ENCODE results near the gene SERPINE3.

SERPINE3 gene

GRCh38 chr13:51370811-51371210 lies 31.3 kb downstream of the SERPINE3 start:
- no CpG with 5 or more reads among the region's 2 CpGs for WGBS (ENCODE audit: extremely low coverage, insufficient coverage, low lambda C conversion rate)
- no peaks in the 10 kb centered on the region for H3K36me3 ChIP-seq (ENCODE audit: control insufficient read depth, insufficient read depth, low read length)

GRCh38 chr13:51371768-51372399 lies 32.4 kb downstream of the SERPINE3 start:
- Histone ChIP-seq H4K5ac (ENCODE audit: low read length) (no peak overlapping the region), H3K79me2 (ENCODE audit: control insufficient read depth, insufficient read depth, low read length) (peaks cover 2% of the 10 kb centered on the region), H3K4me1 (ENCODE audit: control insufficient read depth, low read depth, low read length) (peaks cover 7% of the 10 kb centered on the region), H3K36me3 (ENCODE audit: control insufficient read depth, insufficient read depth, low read length) (no peaks in the 10 kb centered on the region), H2BK120ac (ENCODE audit: low read depth, low read length) (no peak overlapping the region), H4K8ac (ENCODE audit: low read depth, low read length) (no peak overlapping the region), H2BK5ac (ENCODE audit: low read length) (no peak overlapping the region), H3K4me2 (ENCODE audit: low read length) (no peak overlapping the region), H3K27ac (ENCODE audit: low read depth, low read length) (no peak overlapping the region), H3K56ac (ENCODE audit: low read length) (peak overlapping the region; percentile 22), H3K4ac (ENCODE audit: low read depth, low read length) (no peak overlapping the region), H3K27me3 (ENCODE audit: insufficient read depth, low read length, poor library complexity) (no peaks in the 10 kb centered on the region), H3K9ac (ENCODE audit: low read length) (no peak overlapping the region), H3K79me1 (ENCODE audit: low read length) (peaks cover 5% of the 10 kb centered on the region), H2BK15ac (replicated peaks; ENCODE audit: low read depth) (no peak overlapping the region), H3K23ac (ENCODE audit: low read length) (no peak overlapping the region), H3K4me3 (ENCODE audit: low read length) (no peak overlapping the region), H2AK5ac (ENCODE audit: low read length) (no peak overlapping the region), H3K18ac (ENCODE audit: low read length) (no peak overlapping the region)
- WGBS (ENCODE audit: extremely low coverage, insufficient coverage, low lambda C conversion rate): no CpG with 5 or more reads among the region's 6 CpGs
- DNase-seq: no peak

More at GRCh38 chr13:51370811-51371210, 31.3 kb downstream of the SERPINE3 start:
- no peak overlapping the region for H2AK5ac ChIP-seq (ENCODE audit: low read length)
- no peak overlapping the region for H3K9ac ChIP-seq (ENCODE audit: low read length)
- no peaks in the 10 kb centered on the region for H3K27me3 ChIP-seq (ENCODE audit: insufficient read depth, low read length, poor library complexity)
- H3K56ac ChIP-seq (ENCODE audit: low read length): no peak overlapping the region
- no peak overlapping the region for H4K5ac ChIP-seq (ENCODE audit: low read length)
- DNase-seq: no peak
- peaks cover 5% of the 10 kb centered on the region for H3K79me1 ChIP-seq (ENCODE audit: low read length)
- no peak overlapping the region for H3K27ac ChIP-seq (ENCODE audit: low read depth, low read length)
- no peak overlapping the region for H3K18ac ChIP-seq (ENCODE audit: low read length)
- no peak overlapping the region for H3K23ac ChIP-seq (ENCODE audit: low read length)
- no peak overlapping the region for H3K4ac ChIP-seq (ENCODE audit: low read depth, low read length)
- H2BK15ac ChIP-seq (replicated peaks; ENCODE audit: low read depth): no peak overlapping the region
- no peak overlapping the region for H3K4me3 ChIP-seq (ENCODE audit: low read length)
- H4K8ac ChIP-seq (ENCODE audit: low read depth, low read length): no peak overlapping the region
- H3K79me2 ChIP-seq (ENCODE audit: control insufficient read depth, insufficient read depth, low read length): peaks cover 2% of the 10 kb centered on the region
- H2BK5ac ChIP-seq (ENCODE audit: low read length): no peak overlapping the region
- peaks cover 7% of the 10 kb centered on the region for H3K4me1 ChIP-seq (ENCODE audit: control insufficient read depth, low read depth, low read length)
- no peak overlapping the region for H2BK120ac ChIP-seq (ENCODE audit: low read depth, low read length)
- no peak overlapping the region for H3K4me2 ChIP-seq (ENCODE audit: low read length)

DNA sequence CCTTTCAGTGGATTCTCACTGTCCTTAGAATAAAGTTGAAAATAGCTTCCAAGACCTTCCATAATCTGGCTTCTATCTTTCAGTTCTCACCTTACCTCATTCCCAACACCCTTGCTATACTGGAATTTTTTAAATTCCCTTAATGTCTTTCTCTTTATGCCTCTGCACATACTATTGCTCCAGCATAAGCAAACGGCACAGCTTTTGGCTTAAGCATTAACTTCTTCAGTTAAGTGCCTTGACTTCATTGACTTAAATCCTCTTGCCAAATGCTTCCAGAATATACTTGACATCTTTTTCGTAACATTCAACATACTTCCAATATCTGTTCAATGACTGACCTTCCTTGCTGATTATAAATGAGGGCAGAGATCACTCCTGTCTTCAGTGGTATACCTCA lies 34.0 kb downstream of the SERPINE3 start:
- H2BK5ac ChIP-seq (ENCODE audit: low read length): no peak overlapping the region
- H2BK15ac ChIP-seq (replicated peaks; ENCODE audit: low read depth): no peak overlapping the region
- no peak overlapping the region for H2BK120ac ChIP-seq (ENCODE audit: low read depth, low read length)
- H3K79me1 ChIP-seq (ENCODE audit: low read length): peaks cover 5% of the 10 kb centered on the region
- no peak overlapping the region for H3K4ac ChIP-seq (ENCODE audit: low read depth, low read length)
- no peak overlapping the region for H4K5ac ChIP-seq (ENCODE audit: low read length)
- WGBS (ENCODE audit: extremely low coverage, insufficient coverage, low lambda C conversion rate): 100% methylated on average over 1 of the region's 2 CpGs
- H3K18ac ChIP-seq (ENCODE audit: low read length): no peak overlapping the region
- no peak overlapping the region for H3K27ac ChIP-seq (ENCODE audit: low read depth, low read length)
- peaks cover 2% of the 10 kb centered on the region for H3K79me2 ChIP-seq (ENCODE audit: control insufficient read depth, insufficient read depth, low read length)
- no peak for DNase-seq
- H3K23ac ChIP-seq (ENCODE audit: low read length): no peak overlapping the region
- H3K56ac ChIP-seq (ENCODE audit: low read length): no peak overlapping the region
- no peak overlapping the region for H4K8ac ChIP-seq (ENCODE audit: low read depth, low read length)
- H2AK5ac ChIP-seq (ENCODE audit: low read length): no peak overlapping the region
- H3K9ac ChIP-seq (ENCODE audit: low read length): no peak overlapping the region
- no peak overlapping the region for H3K4me3 ChIP-seq (ENCODE audit: low read length)
- H3K27me3 ChIP-seq (ENCODE audit: insufficient read depth, low read length, poor library complexity): no peaks in the 10 kb centered on the region
- H3K4me2 ChIP-seq (ENCODE audit: low read length): no peak overlapping the region
- H3K36me3 ChIP-seq (ENCODE audit: control insufficient read depth, insufficient read depth, low read length): no peaks in the 10 kb centered on the region
- peaks cover 7% of the 10 kb centered on the region for H3K4me1 ChIP-seq (ENCODE audit: control insufficient read depth, low read depth, low read length)

DNA sequence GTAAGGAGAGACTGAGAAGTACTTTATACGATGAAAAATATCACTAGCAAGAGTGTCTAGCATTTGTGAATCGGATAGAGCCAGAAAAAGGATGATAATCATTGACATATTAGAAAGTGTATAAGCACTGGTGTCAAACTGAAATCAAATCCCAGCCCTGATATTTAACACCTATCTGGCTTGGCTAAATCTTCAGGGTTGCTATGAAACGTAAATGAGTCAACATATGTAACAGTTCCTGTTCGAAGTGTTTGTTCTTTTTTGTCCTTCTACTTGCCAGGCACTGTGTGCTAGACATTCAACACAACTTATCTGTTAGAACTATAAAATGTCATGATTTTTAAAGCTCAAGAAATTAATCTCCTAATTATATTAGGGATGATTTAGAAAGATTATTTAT lies 40.8 kb downstream of the SERPINE3 start:
- H3K4me1 ChIP-seq (ENCODE audit: control insufficient read depth, low read depth, low read length): no peaks in the 10 kb centered on the region
- no peak overlapping the region for H3K4me3 ChIP-seq (ENCODE audit: low read length)
- H3K27me3 ChIP-seq (ENCODE audit: insufficient read depth, low read length, poor library complexity): no peaks in the 10 kb centered on the region
- H4K8ac ChIP-seq (ENCODE audit: low read depth, low read length): no peak overlapping the region
- WGBS (ENCODE audit: extremely low coverage, insufficient coverage, low lambda C conversion rate): 100% methylated on average over 1 of the region's 4 CpGs
- H4K5ac ChIP-seq (ENCODE audit: low read length): no peak overlapping the region
- no peak overlapping the region for H2AK5ac ChIP-seq (ENCODE audit: low read length)
- H2BK5ac ChIP-seq (ENCODE audit: low read length): no peak overlapping the region
- H2BK15ac ChIP-seq (replicated peaks; ENCODE audit: low read depth): no peak overlapping the region
- no peaks in the 10 kb centered on the region for H3K79me1 ChIP-seq (ENCODE audit: low read length)
- no peak overlapping the region for H3K4ac ChIP-seq (ENCODE audit: low read depth, low read length)
- H3K79me2 ChIP-seq (ENCODE audit: control insufficient read depth, insufficient read depth, low read length): no peaks in the 10 kb centered on the region
- DNase-seq: no peak
- no peak overlapping the region for H3K9ac ChIP-seq (ENCODE audit: low read length)
- H2BK120ac ChIP-seq (ENCODE audit: low read depth, low read length): no peak overlapping the region
- no peak overlapping the region for H3K56ac ChIP-seq (ENCODE audit: low read length)
- no peak overlapping the region for H3K4me2 ChIP-seq (ENCODE audit: low read length)
- no peak overlapping the region for H3K23ac ChIP-seq (ENCODE audit: low read length)
- H3K36me3 ChIP-seq (ENCODE audit: control insufficient read depth, insufficient read depth, low read length): no peaks in the 10 kb centered on the region
- no peak overlapping the region for H3K18ac ChIP-seq (ENCODE audit: low read length)
- H3K27ac ChIP-seq (ENCODE audit: low read depth, low read length): no peak overlapping the region

GRCh38 chr13:51385114-51385513 lies 45.6 kb downstream of the SERPINE3 start:
- no peaks in the 10 kb centered on the region for H3K27me3 ChIP-seq (ENCODE audit: insufficient read depth, low read length, poor library complexity)
- H3K36me3 ChIP-seq (ENCODE audit: control insufficient read depth, insufficient read depth, low read length): no peaks in the 10 kb centered on the region
- no peak overlapping the region for H3K18ac ChIP-seq (ENCODE audit: low read length)
- H3K4me2 ChIP-seq (ENCODE audit: low read length): no peak overlapping the region
- no peak overlapping the region for H3K56ac ChIP-seq (ENCODE audit: low read length)
- no peak for DNase-seq
- no peak overlapping the region for H2BK120ac ChIP-seq (ENCODE audit: low read depth, low read length)
- no peak overlapping the region for H2BK5ac ChIP-seq (ENCODE audit: low read length)
- H3K23ac ChIP-seq (ENCODE audit: low read length): no peak overlapping the region
- no peak overlapping the region for H3K27ac ChIP-seq (ENCODE audit: low read depth, low read length)
- WGBS (ENCODE audit: extremely low coverage, insufficient coverage, low lambda C conversion rate): no CpG with 5 or more reads among the region's 2 CpGs
- no peak overlapping the region for H2BK15ac ChIP-seq (replicated peaks; ENCODE audit: low read depth)
- no peaks in the 10 kb centered on the region for H3K4me1 ChIP-seq (ENCODE audit: control insufficient read depth, low read depth, low read length)
- no peaks in the 10 kb centered on the region for H3K79me1 ChIP-seq (ENCODE audit: low read length)
- H2AK5ac ChIP-seq (ENCODE audit: low read length): no peak overlapping the region
- H3K79me2 ChIP-seq (ENCODE audit: control insufficient read depth, insufficient read depth, low read length): no peaks in the 10 kb centered on the region
- no peak overlapping the region for H4K5ac ChIP-seq (ENCODE audit: low read length)
- H3K4me3 ChIP-seq (ENCODE audit: low read length): no peak overlapping the region
- no peak overlapping the region for H3K9ac ChIP-seq (ENCODE audit: low read length)
- H3K4ac ChIP-seq (ENCODE audit: low read depth, low read length): no peak overlapping the region
- no peak overlapping the region for H4K8ac ChIP-seq (ENCODE audit: low read depth, low read length)

DNA sequence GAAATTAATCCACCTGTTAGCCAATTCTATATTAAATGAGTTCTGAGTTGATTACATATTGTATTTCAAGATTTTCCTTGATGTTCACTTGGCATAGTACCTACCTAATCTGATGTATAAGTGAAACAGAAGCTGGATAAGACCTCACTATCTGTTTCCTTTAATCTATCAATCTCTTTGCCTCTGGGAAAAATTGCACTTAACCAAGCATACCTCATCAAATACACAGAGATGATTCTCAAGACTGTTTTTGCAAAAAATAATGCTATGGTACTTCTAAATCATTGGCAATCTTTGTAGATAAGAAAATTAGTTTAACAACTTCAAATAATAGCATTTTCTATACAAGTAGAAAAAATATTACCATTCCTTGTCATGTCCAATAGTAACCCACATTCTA lies 55.2 kb downstream of the SERPINE3 start:
- Histone ChIP-seq H3K79me1 (ENCODE audit: low read length) (peaks cover 8% of the 10 kb centered on the region), H2AK5ac (ENCODE audit: low read length) (no peak overlapping the region), H3K27ac (ENCODE audit: low read depth, low read length) (no peak overlapping the region), H3K4me3 (ENCODE audit: low read length) (no peak overlapping the region), H3K27me3 (ENCODE audit: insufficient read depth, low read length, poor library complexity) (no peaks in the 10 kb centered on the region), H4K8ac (ENCODE audit: low read depth, low read length) (no peak overlapping the region), H4K5ac (ENCODE audit: low read length) (no peak overlapping the region), H2BK120ac (ENCODE audit: low read depth, low read length) (no peak overlapping the region), H2BK5ac (ENCODE audit: low read length) (no peak overlapping the region), H3K23ac (ENCODE audit: low read length) (no peak overlapping the region), H3K18ac (ENCODE audit: low read length) (no peak overlapping the region), H3K56ac (ENCODE audit: low read length) (no peak overlapping the region), H2BK15ac (replicated peaks; ENCODE audit: low read depth) (no peak overlapping the region), H3K4ac (ENCODE audit: low read depth, low read length) (no peak overlapping the region), H3K9ac (ENCODE audit: low read length) (no peak overlapping the region), H3K79me2 (ENCODE audit: control insufficient read depth, insufficient read depth, low read length) (peaks cover 10% of the 10 kb centered on the region), H3K36me3 (ENCODE audit: control insufficient read depth, insufficient read depth, low read length) (no peaks in the 10 kb centered on the region), H3K4me1 (ENCODE audit: control insufficient read depth, low read depth, low read length) (no peaks in the 10 kb centered on the region), H3K4me2 (ENCODE audit: low read length) (no peak overlapping the region)
- DNase-seq: no peak

Measured in mesendoderm (in vitro differentiated cells).